Muscle layer of duodenum (tissue), 2 donors: ENCODE measurements around the gene SLC13A2.

ENCODE experiments used
- H3K27ac ChIP-seq: one replicate; pipeline ENCODE4 v1.7.0; 2013; ENCODE audit warnings: mild to moderate bottlenecking, low read length
- H3K27me3 ChIP-seq: one replicate; pipeline ENCODE4 v1.7.0; 2013; ENCODE audit warnings: low read depth, mild to moderate bottlenecking, control low read depth, low read length
- H3K36me3 ChIP-seq, 2 donors: one replicate each; pipeline ENCODE4 v1.7.0; 2013; ENCODE audit warnings: low read length in 2 of 2, control low read depth in 1 of 2, mild to moderate bottlenecking in 1 of 2; ENCODE audit not compliant: insufficient read depth in 2 of 2, control insufficient read depth in 1 of 2
- H3K4me1 ChIP-seq, 2 donors: one replicate each; pipeline ENCODE4 v1.7.0; 2013; ENCODE audit warnings: low read length in 2 of 2, mild to moderate bottlenecking in 2 of 2, control low read depth in 1 of 2, moderate library complexity in 1 of 2; ENCODE audit not compliant: insufficient read depth in 2 of 2, control insufficient read depth in 1 of 2
- H3K4me3 ChIP-seq, 2 donors: one replicate each; pipeline ENCODE4 v1.7.0; 2013; ENCODE audit warnings: low read length in 2 of 2, low read depth in 1 of 2, mild to moderate bottlenecking in 1 of 2
- H3K9me3 ChIP-seq, 2 donors: one replicate each; pipeline ENCODE4 v1.7.0; 2013; ENCODE audit warnings: low read length in 2 of 2, control low read depth in 1 of 2, mild to moderate bottlenecking in 1 of 2; ENCODE audit not compliant: control insufficient read depth in 1 of 2
- donor health status: healthy.

The SLC13A2 gene

DNA sequence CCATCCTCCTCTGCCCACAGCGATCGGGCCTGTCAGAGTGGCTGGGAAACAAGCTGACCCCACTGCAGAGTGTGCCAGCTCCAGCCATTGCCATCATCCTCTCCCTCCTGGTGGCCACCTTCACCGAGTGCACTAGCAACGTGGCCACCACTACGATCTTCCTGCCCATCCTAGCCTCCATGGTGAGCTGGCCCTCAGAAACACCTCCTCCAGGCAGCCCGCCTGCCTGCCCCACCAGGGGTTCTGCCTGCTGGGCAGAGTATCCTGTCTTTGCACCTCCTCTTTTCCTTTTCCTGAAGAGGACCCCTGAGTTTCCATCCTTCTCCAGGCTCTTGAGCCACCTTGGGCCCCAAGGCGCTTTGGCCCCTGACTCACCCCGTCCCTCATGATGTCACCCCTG is 22.2 kb downstream of the SLC13A2 start:
- Histone ChIP-seq H3K4me3 (no peak overlapping the region), H3K27ac (no peak overlapping the region), H3K9me3 (no peaks in the 10 kb centered on the region)

DNA sequence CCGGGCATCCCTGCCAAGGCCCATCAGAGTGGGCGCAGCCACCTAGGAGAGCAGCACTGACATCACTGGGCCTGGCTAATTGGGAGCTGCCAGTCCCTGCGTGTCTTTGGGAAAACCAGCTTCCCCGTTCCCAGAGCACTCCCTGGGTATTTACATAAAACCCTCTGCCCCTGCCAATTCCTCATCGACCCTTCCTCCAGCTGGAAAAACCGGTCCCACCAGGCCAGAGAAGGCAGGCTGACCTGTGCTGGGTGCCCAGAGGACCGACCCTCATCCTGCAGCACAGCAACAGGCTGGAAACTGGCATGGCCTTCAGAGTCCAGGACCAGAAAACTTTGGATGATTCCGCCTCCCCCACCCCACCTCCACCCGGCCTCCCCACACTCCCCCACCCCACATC is 24.5 kb downstream of the SLC13A2 start:
- no peaks in the 10 kb centered on the region for H3K4me1 ChIP-seq
- no peaks in the 10 kb centered on the region for H3K27me3 ChIP-seq

More for the DNA sequence above, 22.2 kb downstream of the SLC13A2 start:
- Histone ChIP-seq H3K4me1 (no peaks in the 10 kb centered on the region), H3K36me3 (no peaks in the 10 kb centered on the region), H3K27me3 (no peaks in the 10 kb centered on the region)

DNA sequence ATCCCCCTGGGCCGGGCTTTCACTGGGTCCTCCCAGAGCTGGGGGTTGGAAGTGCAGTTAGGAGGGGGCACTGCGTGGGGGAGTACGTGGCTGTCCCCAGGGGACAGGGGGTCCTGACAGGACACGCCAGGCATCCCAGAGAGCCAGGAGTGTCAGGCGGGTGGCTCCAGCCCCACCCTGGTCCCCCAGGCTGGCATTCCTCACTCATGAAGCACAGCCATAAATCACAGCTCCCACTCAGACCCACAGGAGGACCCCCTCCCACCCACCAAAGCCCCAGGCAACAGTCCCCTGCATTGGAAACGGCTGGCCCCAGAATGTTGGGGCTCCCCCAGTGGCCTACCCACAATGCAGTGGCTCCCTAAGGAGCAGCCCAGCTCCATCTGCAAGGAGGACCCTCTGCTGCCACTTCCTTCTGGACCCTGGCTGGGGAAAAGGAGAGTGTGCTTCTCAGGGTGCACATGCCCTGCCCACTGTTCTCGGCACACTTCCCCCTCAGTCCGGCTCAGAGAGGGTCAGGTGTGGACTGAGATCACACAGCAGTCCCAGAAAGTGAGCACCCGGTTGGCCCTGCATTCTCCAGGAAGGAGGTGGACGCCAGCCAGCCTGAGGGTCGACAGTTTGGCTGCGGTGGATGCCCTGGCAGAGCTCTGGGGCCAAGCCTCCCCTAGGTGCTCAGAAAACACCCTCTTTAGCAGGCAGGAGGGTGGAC is 25.4 kb downstream of the SLC13A2 start:
- Histone ChIP-seq H3K27me3 (no peaks in the 10 kb centered on the region), H3K4me1 (no peaks in the 10 kb centered on the region)

More for the DNA sequence above, 24.5 kb downstream of the SLC13A2 start:
- Histone ChIP-seq H3K9me3 (no peaks in the 10 kb centered on the region), H3K4me3 (no peak overlapping the region), H3K27ac (no peak overlapping the region), H3K36me3 (no peaks in the 10 kb centered on the region)

DNA sequence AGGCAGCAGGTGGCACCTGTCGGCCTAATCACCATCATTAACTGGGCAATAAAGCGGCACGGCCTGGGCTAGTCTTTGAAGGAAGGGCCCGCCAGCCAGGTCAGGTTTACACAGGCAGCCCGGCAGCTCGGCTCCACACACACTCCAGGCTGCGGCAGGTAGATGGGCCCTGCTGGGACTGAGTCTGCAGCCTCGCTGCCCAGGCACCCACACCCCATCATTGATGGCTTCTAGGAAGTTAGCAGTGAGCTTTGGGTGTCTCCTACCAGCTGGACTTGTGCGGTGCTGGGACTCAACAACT is 25.9 kb downstream of the SLC13A2 start:
- no peaks in the 10 kb centered on the region for H3K36me3 ChIP-seq
- no peaks in the 10 kb centered on the region for H3K9me3 ChIP-seq
- no peaks in the 10 kb centered on the region for H3K4me1 ChIP-seq
- no peak overlapping the region for H3K4me3 ChIP-seq
- no peaks in the 10 kb centered on the region for H3K27me3 ChIP-seq
- no peak overlapping the region for H3K27ac ChIP-seq

More for the DNA sequence above, 25.4 kb downstream of the SLC13A2 start:
- Histone ChIP-seq H3K9me3 (no peaks in the 10 kb centered on the region), H3K27ac (no peak overlapping the region), H3K4me3 (no peak overlapping the region), H3K36me3 (no peaks in the 10 kb centered on the region)

DNA sequence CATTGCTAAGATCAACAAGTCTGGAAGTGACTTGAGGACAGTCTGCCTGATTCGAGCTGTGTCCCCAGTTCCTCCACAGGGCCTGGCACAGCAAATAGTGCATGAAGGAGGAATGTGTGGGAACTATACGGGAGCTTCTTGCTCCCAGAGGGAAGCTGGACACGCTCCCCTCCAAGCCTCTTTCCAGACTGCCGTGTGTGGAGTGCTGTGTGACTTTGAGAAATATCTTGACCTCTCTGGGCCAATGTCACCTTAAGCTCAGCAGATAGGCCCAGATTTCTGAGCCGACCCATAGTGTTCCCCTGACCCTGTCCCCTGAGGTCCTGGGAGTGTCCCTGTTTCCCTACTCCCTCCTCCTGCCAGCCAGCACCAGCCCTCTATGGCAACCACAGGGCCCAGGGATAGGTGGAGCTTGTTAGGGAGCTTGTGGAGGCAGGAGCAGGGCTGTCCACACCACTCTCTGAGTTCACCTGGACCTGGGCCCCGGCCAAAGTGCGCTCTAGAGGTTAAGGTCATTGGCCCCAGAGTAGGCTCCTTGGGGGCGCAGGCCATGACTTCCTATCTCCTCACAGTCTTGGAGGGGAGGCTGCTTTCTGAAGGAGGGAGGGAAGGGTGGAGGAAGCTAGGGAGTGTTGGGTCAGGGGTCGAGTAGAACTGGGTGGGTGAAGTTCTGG is 26.4 kb downstream of the SLC13A2 start:
- no peaks in the 10 kb centered on the region for H3K27me3 ChIP-seq
- H3K4me3 ChIP-seq, result no peak overlapping the region
- no peak overlapping the region for H3K27ac ChIP-seq
- no peaks in the 10 kb centered on the region for H3K4me1 ChIP-seq
- H3K9me3 ChIP-seq, result no peaks in the 10 kb centered on the region
- H3K36me3 ChIP-seq, result no peaks in the 10 kb centered on the region

DNA sequence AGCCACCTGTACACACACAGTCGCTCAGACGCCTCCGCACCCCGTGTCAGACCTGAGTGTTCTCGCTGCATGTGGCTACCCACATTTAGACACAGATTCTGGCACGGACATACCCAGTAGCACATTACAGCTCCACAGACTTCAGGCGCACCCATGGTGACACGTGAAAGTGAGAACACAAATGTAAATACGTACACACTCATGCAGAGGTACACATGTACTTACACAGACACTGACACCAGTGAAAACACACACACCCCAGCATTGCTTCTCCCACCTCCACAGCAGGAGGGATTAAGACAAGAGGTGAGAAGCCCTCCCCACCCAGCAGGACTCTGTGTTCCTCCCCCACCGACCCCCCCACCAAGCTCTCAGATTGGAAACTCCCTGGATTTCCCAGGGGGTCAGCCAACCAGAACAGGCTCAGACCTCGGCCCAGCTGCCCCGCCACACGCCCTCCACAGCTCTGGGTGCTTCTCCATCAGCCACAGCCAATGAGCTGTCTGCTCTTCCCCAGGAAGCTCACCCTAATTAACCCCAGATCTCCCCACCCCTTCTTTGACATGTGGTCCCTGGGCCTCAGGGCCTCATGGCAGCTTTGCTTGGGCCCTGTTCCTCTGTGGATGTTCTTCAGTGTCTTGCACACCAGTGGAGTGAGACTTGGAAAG is 27.4 kb downstream of the SLC13A2 start:
- H3K4me1 ChIP-seq, result no peaks in the 10 kb centered on the region
- no peak overlapping the region for H3K4me3 ChIP-seq
- no peaks in the 10 kb centered on the region for H3K9me3 ChIP-seq
- no peak overlapping the region for H3K27ac ChIP-seq
- no peaks in the 10 kb centered on the region for H3K27me3 ChIP-seq
- no peaks in the 10 kb centered on the region for H3K36me3 ChIP-seq

DNA sequence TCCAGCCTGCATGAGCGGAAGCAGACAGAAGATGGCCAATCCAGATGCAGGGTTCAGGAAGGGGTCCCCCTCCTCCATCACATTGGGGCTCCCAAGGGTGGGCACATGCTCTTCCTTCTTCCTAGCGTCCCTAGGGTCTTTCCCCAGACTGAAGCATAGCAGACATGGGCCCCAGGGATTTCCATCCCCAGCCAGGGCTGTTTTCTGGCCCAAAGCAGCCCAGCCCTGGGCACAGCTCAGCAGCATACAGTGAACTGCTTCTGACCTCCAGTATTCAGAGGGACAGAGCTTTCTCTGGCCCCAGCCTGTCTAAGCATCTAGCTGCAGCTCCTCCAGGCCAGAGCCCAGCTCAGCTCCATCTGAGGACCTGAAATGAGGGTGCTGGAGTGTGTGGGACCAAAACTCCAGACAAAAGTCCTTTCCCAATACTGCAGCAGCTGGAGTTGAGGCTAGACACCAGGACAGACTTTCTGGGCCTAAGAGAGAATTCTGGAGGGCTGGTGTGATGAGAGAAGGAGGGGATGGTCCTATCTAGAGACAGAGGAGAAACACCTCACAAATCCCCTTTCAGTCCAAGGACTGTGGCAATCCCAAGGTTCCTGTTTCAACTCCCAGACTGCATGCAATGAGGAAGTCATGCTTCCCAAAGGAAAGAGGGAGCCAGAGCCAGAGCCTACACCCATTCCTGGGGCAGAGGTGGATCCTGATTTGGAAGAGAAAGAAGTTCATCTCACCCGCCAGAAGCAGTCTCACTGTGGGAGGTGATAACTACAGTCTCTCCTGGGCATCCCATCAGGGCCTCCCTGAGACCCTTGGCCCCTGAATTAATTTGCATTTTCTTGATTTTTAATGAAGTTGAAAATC is 28.2 kb downstream of the SLC13A2 start:
- no peak overlapping the region for H3K4me3 ChIP-seq
- H3K36me3 ChIP-seq, result no peaks in the 10 kb centered on the region
- no peak overlapping the region for H3K27ac ChIP-seq
- no peaks in the 10 kb centered on the region for H3K9me3 ChIP-seq
- no peaks in the 10 kb centered on the region for H3K27me3 ChIP-seq
- H3K4me1 ChIP-seq, result no peaks in the 10 kb centered on the region

DNA sequence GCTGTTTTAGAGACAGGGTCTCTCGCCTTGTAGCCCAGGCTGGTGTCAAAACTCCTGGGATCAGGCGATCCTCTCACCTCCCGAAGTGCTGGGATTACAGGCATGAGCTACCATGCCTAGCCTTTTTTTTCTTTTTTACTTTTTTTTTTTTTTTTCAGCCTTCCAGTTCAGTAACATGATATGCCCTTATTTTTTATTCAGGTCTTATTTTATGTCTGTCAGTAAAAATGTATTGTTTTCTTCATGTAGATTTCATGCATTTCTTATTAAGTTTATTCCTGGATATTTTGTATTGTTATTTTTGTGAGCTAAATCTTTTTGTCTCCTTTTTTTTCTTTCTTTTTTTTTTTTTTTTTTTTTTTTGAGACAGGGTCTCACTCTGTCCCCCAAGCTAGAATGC is 30.0 kb downstream of the SLC13A2 start:
- Histone ChIP-seq H3K27me3 (peaks cover 2% of the 10 kb centered on the region), H3K4me1 (no peaks in the 10 kb centered on the region), H3K36me3 (no peaks in the 10 kb centered on the region), H3K9me3 (no peaks in the 10 kb centered on the region), H3K4me3 (no peak overlapping the region), H3K27ac (no peak overlapping the region)

DNA sequence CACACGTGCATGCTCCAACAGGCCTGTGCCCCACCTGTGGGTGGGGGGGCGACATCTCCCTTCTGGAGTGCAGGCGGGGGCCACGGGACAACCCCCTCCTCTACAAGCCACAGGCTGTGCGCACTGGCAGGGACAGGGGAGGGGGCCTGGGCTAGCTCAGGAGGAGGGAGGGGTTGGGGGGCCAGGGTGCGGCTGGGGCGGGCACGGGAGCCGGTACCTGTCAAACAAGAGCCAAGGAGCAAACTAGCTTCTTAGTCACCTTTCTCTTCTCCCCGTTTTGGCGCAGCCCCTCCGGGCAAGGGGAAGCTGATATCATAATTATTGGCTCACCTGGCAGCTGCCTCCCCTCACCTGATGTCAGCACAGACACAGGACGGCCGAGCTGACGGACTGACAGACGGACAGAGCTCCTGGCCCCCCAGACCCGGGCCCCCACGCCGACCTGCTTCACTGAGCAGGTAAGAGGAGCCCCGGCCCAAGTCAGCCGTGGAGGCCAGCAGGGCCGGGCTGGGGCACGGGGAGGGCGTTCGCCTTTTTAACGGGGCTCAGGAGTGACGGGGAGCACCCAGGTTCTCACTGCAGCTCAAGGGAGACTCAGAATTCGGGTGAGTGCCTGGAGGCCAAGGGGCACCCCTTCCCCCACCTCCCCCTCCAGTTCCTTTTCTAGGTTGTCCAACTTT is 32.7 kb downstream of the SLC13A2 start, which contains the start of gene FOXN1:
Gene FOXN1 (plus strand): TSS at position 363 of the 680 bp plus-strand sequence. CDS start 17,622 bp downstream, outside the sequence.
- no peak within 1 kb of the TSS for H3K27ac ChIP-seq
- H3K4me3 ChIP-seq, result no peak within 1 kb of the TSS
- H3K36me3 ChIP-seq, result no peaks in the 10 kb centered on the region

DNA sequence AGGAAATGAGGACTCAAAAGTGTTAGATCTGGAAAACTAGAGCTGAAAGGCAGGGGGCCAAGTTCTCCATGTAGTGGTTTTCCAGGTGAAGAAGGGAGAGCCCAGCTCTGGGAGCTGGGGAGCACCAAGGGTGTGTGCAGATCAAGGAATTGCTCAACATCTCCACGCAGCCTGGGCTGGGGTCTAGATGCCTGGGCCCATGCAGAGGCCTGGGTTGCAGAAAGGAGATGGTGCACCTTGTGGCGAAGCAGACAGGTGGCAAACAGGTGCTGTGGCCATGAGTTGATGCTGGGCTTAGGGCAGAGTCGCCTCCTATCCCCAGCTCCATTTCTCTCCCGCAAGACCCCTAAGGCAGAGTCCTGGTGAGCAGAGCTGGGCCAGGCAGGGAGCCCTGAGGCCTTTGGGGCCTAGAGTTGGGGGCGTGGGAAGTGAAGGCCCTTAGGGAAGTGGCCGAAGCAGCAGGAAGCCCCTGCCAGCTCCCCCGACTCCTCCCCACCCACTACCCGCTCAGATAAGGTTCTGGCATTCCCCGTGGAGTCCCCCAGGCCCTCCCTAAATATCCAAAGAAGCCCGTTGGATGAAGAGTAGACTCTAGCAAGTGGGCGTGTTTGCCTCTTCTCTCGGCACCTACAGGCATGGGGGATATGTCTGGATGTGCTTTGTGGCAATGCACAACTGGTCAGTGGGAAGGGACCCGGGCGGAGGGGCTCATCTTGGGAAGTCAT is 33.5 kb downstream of the SLC13A2 start:
- Histone ChIP-seq H3K27ac (no peak overlapping the region), H3K27me3 (peaks cover 17% of the 10 kb centered on the region), H3K4me1 (no peaks in the 10 kb centered on the region), H3K9me3 (no peaks in the 10 kb centered on the region), H3K4me3 (no peak overlapping the region), H3K36me3 (no peaks in the 10 kb centered on the region)

More for the DNA sequence above, 32.7 kb downstream of the SLC13A2 start, which contains the start of gene FOXN1:
- H3K4me1 ChIP-seq, result no peaks in the 10 kb centered on the region
- H3K27me3 ChIP-seq, result peaks cover 13% of the 10 kb centered on the region
- H3K9me3 ChIP-seq, result no peaks in the 10 kb centered on the region
